Fibroblast of lung (primary cell): ENCODE data around the gene COLEC12.

Experiments
- EZH2 ChIP-seq: IDR thresholded peaks from 2 replicates; pipeline ENCODE4 v1.5.1; 2012; ENCODE audit warnings: low read length, control low read depth, mild to moderate bottlenecking; ENCODE audit errors: missing control alignments
- TF ChIP-seq, protein P1 (sequence below), 2 donors: IDR thresholded peaks in 1 of 2; conservative IDR thresholded peaks in 1 of 2; 1 replicate in 1 of 2; 2 replicates in 1 of 2; pipeline ENCODE4 v1.5.1; 2011 to 2012; ENCODE audit warnings: low read length in 2 of 2, control low read depth in 1 of 2, inconsistent platforms in 1 of 2, low read depth in 1 of 2, mild to moderate bottlenecking in 1 of 2

DNA sequence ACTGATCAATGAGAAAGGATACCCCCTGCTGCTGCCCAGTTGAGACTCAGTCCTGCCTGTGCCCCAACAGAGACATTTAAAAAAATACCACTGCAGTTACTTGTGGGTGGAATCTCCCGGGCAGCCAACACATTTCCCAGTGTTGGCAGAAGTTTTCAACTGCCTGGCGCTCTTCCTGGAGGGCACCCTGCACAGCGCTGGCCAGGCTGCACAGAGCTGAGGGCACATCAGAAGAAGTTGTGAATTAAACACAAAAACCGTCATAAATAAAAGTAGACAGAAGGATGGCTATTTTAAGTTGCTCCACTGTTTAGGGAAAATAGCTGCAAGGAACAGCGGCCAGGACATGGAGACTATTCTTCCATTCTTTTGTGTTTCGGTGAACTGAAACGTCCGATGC, 122.4 kb downstream of the COLEC12 start:
- TF ChIP-seq, protein P1, sequence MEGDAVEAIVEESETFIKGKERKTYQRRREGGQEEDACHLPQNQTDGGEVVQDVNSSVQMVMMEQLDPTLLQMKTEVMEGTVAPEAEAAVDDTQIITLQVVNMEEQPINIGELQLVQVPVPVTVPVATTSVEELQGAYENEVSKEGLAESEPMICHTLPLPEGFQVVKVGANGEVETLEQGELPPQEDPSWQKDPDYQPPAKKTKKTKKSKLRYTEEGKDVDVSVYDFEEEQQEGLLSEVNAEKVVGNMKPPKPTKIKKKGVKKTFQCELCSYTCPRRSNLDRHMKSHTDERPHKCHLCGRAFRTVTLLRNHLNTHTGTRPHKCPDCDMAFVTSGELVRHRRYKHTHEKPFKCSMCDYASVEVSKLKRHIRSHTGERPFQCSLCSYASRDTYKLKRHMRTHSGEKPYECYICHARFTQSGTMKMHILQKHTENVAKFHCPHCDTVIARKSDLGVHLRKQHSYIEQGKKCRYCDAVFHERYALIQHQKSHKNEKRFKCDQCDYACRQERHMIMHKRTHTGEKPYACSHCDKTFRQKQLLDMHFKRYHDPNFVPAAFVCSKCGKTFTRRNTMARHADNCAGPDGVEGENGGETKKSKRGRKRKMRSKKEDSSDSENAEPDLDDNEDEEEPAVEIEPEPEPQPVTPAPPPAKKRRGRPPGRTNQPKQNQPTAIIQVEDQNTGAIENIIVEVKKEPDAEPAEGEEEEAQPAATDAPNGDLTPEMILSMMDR (conservative IDR thresholded peaks at IDR 0.05 in 1 of 2, IDR thresholded peaks at IDR 0.05 in 1 of 2; ENCODE audit: low read depth in 1 of 2, low read length in 2 of 2) = no peak
- TF ChIP-seq EZH2 = no peak
